CD14-positive monocyte (primary cell): ENCODE data around the gene CTNND1. TPM values are rescaled to one million over a fixed set of nuclear protein-coding genes. Genes with fewer than 3 reads are reported as not detected.
A peak's percentile ranks its signal among the peaks of the same experiment; 100 is the strongest.

Experiments
- DNase-seq, 3 donors: peaks; one replicate each; pipeline ENCODE4 v3.0.0-alpha.2; 2011 to 2022
- H2AFZ ChIP-seq: 2 replicates; pipeline ENCODE4 v1.6.0; 2012; ENCODE audit warnings: mild to moderate bottlenecking, low read depth, low read length, inconsistent platforms; ENCODE audit not compliant: insufficient read depth, poor library complexity, severe bottlenecking
- H3K27ac ChIP-seq, 2 donors: 1 replicate in 1 of 2; 2 replicates in 1 of 2; pipeline ENCODE4 v1.5.1; 2012 to 2013; ENCODE audit warnings: low read length in 2 of 2, control low read depth in 1 of 2, inconsistent platforms in 1 of 2, low read depth in 1 of 2, mild to moderate bottlenecking in 1 of 2
- H3K27me3 ChIP-seq, 2 donors: one replicate each; pipeline versions ENCODE4 v1.6.0 to v1.6.1; 2011 to 2013; ENCODE audit warnings: low read length in 2 of 2; ENCODE audit not compliant: control insufficient read depth in 2 of 2, insufficient read depth in 2 of 2
- H3K36me3 ChIP-seq, 2 donors: replicated peaks in 1 of 2; 1 replicate in 1 of 2; 2 replicates in 1 of 2; pipeline versions ENCODE4 v1.5.1 to v1.6.1; 2012 to 2013; ENCODE audit warnings: low read length in 2 of 2, control low read depth in 1 of 2, inconsistent platforms in 1 of 2, mild to moderate bottlenecking in 1 of 2; ENCODE audit not compliant: insufficient read depth in 2 of 2, control insufficient read depth in 1 of 2
- H3K4me1 ChIP-seq, 2 donors: 1 replicate in 1 of 2; 2 replicates in 1 of 2; pipeline versions ENCODE4 v1.5.1 to v1.6.1; 2012 to 2013; ENCODE audit warnings: low read length in 2 of 2, control low read depth in 1 of 2, inconsistent platforms in 1 of 2, mild to moderate bottlenecking in 1 of 2, moderate library complexity in 1 of 2; ENCODE audit not compliant: insufficient read depth in 2 of 2, control insufficient read depth in 1 of 2
- H3K4me2 ChIP-seq: replicated peaks from 2 replicates; pipeline ENCODE3; 2012; ENCODE audit warnings: low read length, moderate library complexity, mild to moderate bottlenecking; ENCODE audit not compliant: poor library complexity, severe bottlenecking; ENCODE audit errors: extremely low read depth
- H3K4me3 ChIP-seq, 3 experiments: fragments of 200-600 bp in 1 of 3; sonication (generic) in 1 of 3; replicated peaks in 1 of 3; 1 replicate in 2 of 3; 2 replicates in 1 of 3; pipeline ENCODE4 v1.5.1; 2011 to 2013; ENCODE audit warnings: low read length in 3 of 3, mild to moderate bottlenecking in 3 of 3, control low read depth in 2 of 3, low read depth in 2 of 3, inconsistent platforms in 1 of 3, moderate library complexity in 1 of 3
- H3K79me2 ChIP-seq: 2 replicates; pipeline ENCODE4 v1.6.0; 2012; ENCODE audit warnings: mild to moderate bottlenecking, control low read depth, inconsistent platforms, low read length, moderate library complexity; ENCODE audit not compliant: insufficient read depth
- H3K9ac ChIP-seq: 2 replicates; pipeline ENCODE4 v1.6.0; 2017; ENCODE audit warnings: low read length, mild to moderate bottlenecking; ENCODE audit not compliant: insufficient read depth, poor library complexity, severe bottlenecking
- H3K9me3 ChIP-seq, 2 donors: replicated peaks in 1 of 2; 1 replicate in 1 of 2; 2 replicates in 1 of 2; pipeline versions ENCODE4 v1.5.1 to v1.6.1; 2012 to 2013; ENCODE audit warnings: low read length in 2 of 2, control low read depth in 1 of 2; ENCODE audit not compliant: control insufficient read depth in 1 of 2, insufficient read depth in 1 of 2
- H4K20me1 ChIP-seq: 2 replicates; pipeline ENCODE4 v1.6.0; 2012; ENCODE audit warnings: mild to moderate bottlenecking, low read length, control low read depth, moderate library complexity; ENCODE audit not compliant: insufficient read depth
- H3K27ac Mint-ChIP-seq, 7 donors: one replicate each; pipeline ENCODE4 v1.8.0; 2020; ENCODE audit warnings: mild to moderate bottlenecking in 7 of 7, mixed read lengths in 7 of 7, moderate library complexity in 6 of 7, inconsistent platforms in 2 of 7
- H3K27me3 Mint-ChIP-seq, 3 donors: one replicate each; pipeline ENCODE4 v1.8.0; 2021 to 2022; ENCODE audit warnings: low read depth in 3 of 3, mild to moderate bottlenecking in 3 of 3, mixed read lengths in 3 of 3, moderate library complexity in 3 of 3, inconsistent platforms in 1 of 3
- H3K36me3 Mint-ChIP-seq, 2 donors: one replicate each; pipeline ENCODE4 v1.8.0; 2020; ENCODE audit warnings: mixed read lengths in 2 of 2, inconsistent platforms in 1 of 2, mild to moderate bottlenecking in 1 of 2
- H3K4me1 Mint-ChIP-seq: one replicate; pipeline ENCODE4 v1.8.0; 2020; ENCODE audit warnings: mild to moderate bottlenecking, mixed read lengths
- H3K4me3 Mint-ChIP-seq, 2 donors: one replicate each; pipeline ENCODE4 v1.8.0; 2020; ENCODE audit warnings: mild to moderate bottlenecking in 2 of 2, mixed read lengths in 2 of 2, moderate library complexity in 1 of 2
- H3K9me3 Mint-ChIP-seq, 7 donors: one replicate each; pipeline ENCODE4 v1.8.0; 2020 to 2022; ENCODE audit warnings: mixed read lengths in 7 of 7, mild to moderate bottlenecking in 6 of 7, moderate library complexity in 6 of 7, inconsistent platforms in 2 of 7
- WGBS: methylation state at CpG from one replicate; pipeline ENCODE4 v1.1.5; 2013; ENCODE audit warnings: missing lambda C conversion rate; ENCODE audit not compliant: insufficient coverage; 5-methylcytosine and 5-hydroxymethylcytosine counted together
- intact Hi-C, 2 donors: fragments of 100-400 bp; cut with micrococcal nuclease; formaldehyde crosslinking; loops; one replicate each; pipeline versions ENCODE4 v1.15.0 to v1.15.1; 2023
- polyA plus RNA-seq, 3 donors: library from polyadenylated mRNA; depleted of rRNA in 1 of 3; unstranded in 2 of 3; stranded (reverse) in 1 of 3; fragments of 300-500 nt in 2 of 3; fragments of >200 nt in 1 of 3; fragmentation: Illumina TruSeq in 2 of 3; gene quantifications; 1 replicate in 2 of 3; 2 replicates in 1 of 3; pipeline ENCODE4 v1.2.3, GENCODE V29; 2012 to 2021
- TF ChIP-seq, protein P1 (sequence below): fragments of 200-600 bp; IDR thresholded peaks from one replicate; pipeline ENCODE4 v1.8.0; 2022; ENCODE audit warnings: antibody characterized with exemption, mild to moderate bottlenecking

Gene CTNND1
- polyA plus RNA-seq, 3 donors: 10.8 to 36.0 (median 13.7) TPM

DNA sequence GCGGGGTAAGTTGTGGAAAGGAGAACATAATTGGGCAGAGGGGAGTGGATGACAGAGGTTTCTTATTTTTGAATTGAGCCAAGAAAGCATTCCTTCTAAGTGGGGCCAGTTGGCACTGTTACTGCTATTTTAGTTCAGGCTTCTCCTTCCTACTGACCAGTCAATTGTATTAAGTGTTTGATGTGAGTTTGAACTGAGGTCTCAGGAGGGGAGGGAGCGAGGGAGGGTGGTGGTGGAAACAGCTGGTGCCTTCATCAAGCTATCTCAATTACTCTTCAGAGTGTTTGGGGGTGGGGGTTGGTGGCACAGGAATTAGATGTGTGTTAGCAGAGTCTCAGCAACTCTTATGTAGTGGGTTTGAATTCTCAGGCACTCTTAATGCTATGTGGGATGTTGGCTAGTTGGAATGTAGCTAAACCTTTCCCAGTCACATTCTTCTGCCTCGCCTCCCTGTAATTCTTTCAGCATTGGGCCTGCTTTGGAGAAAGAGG lies 14.5 kb downstream of the CTNND1 start:
- DNase-seq: no peak
- no peak overlapping the region for H2AFZ ChIP-seq
- peaks cover 0 to 2% of the 10 kb centered on the region in 2 donors for H3K36me3 ChIP-seq
- peak overlapping the region in 1 of 2 donors; percentile 54 for H3K27ac ChIP-seq
- peaks cover 66% of the 10 kb centered on the region for H3K4me1 Mint-ChIP-seq
- peaks cover 0 to 2% (median 0%) of the 10 kb centered on the region in 7 donors for H3K9me3 Mint-ChIP-seq
- intact Hi-C loops: no loop called here
- H3K27me3 ChIP-seq: no peaks in the 10 kb centered on the region
- H3K36me3 Mint-ChIP-seq: peaks cover 16 to 31% of the 10 kb centered on the region in 2 donors
- peaks cover 20 to 35% of the 10 kb centered on the region in 2 donors for H3K4me1 ChIP-seq
- peak overlapping the region in 1 of 2 donors; percentile 60 for H3K4me3 Mint-ChIP-seq
- H3K27ac Mint-ChIP-seq: peak overlapping the region in 5 of 7 donors; percentile 1 to 74 (median 53)
- TF ChIP-seq, protein P1, sequence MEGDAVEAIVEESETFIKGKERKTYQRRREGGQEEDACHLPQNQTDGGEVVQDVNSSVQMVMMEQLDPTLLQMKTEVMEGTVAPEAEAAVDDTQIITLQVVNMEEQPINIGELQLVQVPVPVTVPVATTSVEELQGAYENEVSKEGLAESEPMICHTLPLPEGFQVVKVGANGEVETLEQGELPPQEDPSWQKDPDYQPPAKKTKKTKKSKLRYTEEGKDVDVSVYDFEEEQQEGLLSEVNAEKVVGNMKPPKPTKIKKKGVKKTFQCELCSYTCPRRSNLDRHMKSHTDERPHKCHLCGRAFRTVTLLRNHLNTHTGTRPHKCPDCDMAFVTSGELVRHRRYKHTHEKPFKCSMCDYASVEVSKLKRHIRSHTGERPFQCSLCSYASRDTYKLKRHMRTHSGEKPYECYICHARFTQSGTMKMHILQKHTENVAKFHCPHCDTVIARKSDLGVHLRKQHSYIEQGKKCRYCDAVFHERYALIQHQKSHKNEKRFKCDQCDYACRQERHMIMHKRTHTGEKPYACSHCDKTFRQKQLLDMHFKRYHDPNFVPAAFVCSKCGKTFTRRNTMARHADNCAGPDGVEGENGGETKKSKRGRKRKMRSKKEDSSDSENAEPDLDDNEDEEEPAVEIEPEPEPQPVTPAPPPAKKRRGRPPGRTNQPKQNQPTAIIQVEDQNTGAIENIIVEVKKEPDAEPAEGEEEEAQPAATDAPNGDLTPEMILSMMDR: no peak
- peak overlapping the region; percentile 69 for H3K4me2 ChIP-seq
- 100% methylated on average over 1 of the region's 3 CpGs for WGBS
- peak overlapping the region in 1 of 3 experiments; percentile 59 for H3K4me3 ChIP-seq
- no peak overlapping the region for H3K9ac ChIP-seq
- H3K9me3 ChIP-seq: no peaks in the 10 kb centered on the region
- peaks cover 82% of the 10 kb centered on the region for H4K20me1 ChIP-seq
- H3K27me3 Mint-ChIP-seq: no peaks in the 10 kb centered on the region
- peaks cover 95% of the 10 kb centered on the region for H3K79me2 ChIP-seq

DNA sequence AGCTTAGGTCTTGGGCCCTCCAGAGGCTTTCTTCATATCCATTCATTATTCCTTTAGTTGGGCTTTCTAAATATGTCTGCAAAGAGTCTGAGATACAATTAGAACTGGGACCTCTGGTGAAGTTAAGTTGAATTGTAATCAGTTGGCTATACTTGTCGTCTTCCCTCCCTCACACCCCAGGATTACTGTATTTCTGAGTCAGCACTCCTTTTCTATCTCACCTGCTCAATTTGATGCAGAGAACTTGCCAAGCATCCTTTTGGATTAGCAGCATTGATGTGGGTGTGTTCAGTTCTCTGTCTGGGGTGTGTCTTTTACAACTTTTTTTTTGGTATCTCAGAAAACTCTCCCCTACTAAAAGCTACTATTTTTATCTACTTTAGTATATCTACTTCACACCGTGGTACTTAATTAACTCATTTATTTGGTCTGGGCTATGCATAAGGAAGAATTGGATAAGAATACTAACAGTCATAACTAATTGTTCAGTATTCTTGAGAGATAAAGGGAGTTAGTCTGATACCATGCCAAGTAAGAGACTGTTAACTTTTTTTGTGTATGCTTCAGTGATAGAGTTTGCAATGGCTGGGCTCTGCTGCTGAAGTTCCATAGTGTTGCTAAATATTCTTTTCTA lies 15.1 kb downstream of the CTNND1 start:
- peaks cover 20 to 37% of the 10 kb centered on the region in 2 donors for H3K4me1 ChIP-seq
- H4K20me1 ChIP-seq: peaks cover 80% of the 10 kb centered on the region
- H2AFZ ChIP-seq: no peak overlapping the region
- H3K9me3 ChIP-seq: no peaks in the 10 kb centered on the region
- intact Hi-C loops: no loop called here
- no peak overlapping the region for H3K9ac ChIP-seq
- Mint-ChIP-seq H3K36me3 (peaks cover 23 to 34% of the 10 kb centered on the region in 2 donors), H3K27ac (peak overlapping the region in 1 of 7 donors; percentile 32), H3K4me1 (peaks cover 66% of the 10 kb centered on the region), H3K9me3 (no peaks in the 10 kb centered on the region), H3K27me3 (no peaks in the 10 kb centered on the region), H3K4me3 (no peak overlapping the region)
- no peak overlapping the region for H3K27ac ChIP-seq
- H3K4me3 ChIP-seq: no peak overlapping the region
- no CpG with 5 or more reads among the region's 2 CpGs for WGBS
- peaks cover 0 to 8% of the 10 kb centered on the region in 2 donors for H3K36me3 ChIP-seq
- no peak overlapping the region for H3K4me2 ChIP-seq
- H3K79me2 ChIP-seq: peaks cover 95% of the 10 kb centered on the region
- no peaks in the 10 kb centered on the region for H3K27me3 ChIP-seq
- TF ChIP-seq, protein P1: no peak
- no peak for DNase-seq
